AG04449 (cell line): ENCODE data around the gene KSR1.

Experiments used
- CTCF ChIA-PET: fragments of 350-600 bp; formaldehyde crosslinking; extraction: SDS; loops from one replicate; lab custom pipeline; 2021; ENCODE audit warnings: antibody characterized with exemption; lab: Yijun Ruan, JAX
- POLR2A ChIA-PET: fragments of 400-600, 350-600 bp; formaldehyde crosslinking; extraction: SDS; loops from one replicate; lab custom pipeline; 2020; ENCODE audit warnings: antibody characterized with exemption, inconsistent platforms; lab: Yijun Ruan, JAX
- DNase-seq: peaks from one replicate; pipeline ENCODE4 v3.0.0-alpha.2; 2010; ENCODE audit warnings: low read depth, low spot score
- H3K4me3 ChIP-seq: 2 replicates; pipeline ENCODE4 v1.5.1; 2011; ENCODE audit warnings: low read depth, mild to moderate bottlenecking, control low read depth, low read length
- TF ChIP-seq, protein P1 (sequence below): IDR thresholded peaks from one replicate; pipeline ENCODE4 v1.5.1; 2011; ENCODE audit warnings: mild to moderate bottlenecking, moderate library complexity, low read length, control low read depth, inconsistent platforms; ENCODE audit not compliant: insufficient read depth; ENCODE audit errors: missing control alignments

The KSR1 gene

DNA sequence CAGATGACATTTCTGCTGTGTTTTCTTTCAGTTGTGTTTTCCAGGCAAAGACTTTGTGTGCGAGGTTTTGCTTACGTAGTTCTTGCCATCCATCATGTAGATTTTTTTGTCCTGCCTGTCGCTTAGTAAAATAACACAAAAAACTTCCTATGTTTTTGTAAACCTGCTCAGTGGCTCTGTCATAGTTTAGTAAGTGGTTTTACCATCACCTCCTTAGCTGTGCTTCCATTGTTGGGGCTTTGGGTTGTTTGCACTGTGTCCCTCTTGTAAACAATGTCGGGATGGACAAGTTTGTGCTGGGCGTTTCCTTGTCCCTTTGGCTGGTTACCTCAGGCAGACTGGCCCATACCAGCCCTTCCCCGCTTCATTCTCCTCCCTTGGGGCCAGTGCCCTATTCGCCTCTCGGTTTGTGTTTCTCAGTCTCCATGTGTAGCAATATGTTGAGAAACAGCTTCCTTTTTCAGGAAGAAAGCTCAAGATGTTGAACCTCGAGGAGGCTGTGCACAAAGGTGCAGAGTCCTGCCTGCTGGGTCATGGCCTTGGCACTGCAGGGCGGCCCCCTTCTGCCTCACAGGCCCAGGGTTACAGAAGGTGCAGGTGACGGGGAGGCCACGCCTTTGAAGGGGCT is 74.6 kb downstream of the KSR1 start:
- no peak for DNase-seq
- no peak overlapping the region for H3K4me3 ChIP-seq
- ChIA-PET POLR2A (no interaction called here), CTCF (interaction anchor here (0.8 kb wide), 1 partner anchor 176 kb away, joined by 3 read pairs; no protein-coding TSS in a partner anchor)
- TF ChIP-seq, protein P1, sequence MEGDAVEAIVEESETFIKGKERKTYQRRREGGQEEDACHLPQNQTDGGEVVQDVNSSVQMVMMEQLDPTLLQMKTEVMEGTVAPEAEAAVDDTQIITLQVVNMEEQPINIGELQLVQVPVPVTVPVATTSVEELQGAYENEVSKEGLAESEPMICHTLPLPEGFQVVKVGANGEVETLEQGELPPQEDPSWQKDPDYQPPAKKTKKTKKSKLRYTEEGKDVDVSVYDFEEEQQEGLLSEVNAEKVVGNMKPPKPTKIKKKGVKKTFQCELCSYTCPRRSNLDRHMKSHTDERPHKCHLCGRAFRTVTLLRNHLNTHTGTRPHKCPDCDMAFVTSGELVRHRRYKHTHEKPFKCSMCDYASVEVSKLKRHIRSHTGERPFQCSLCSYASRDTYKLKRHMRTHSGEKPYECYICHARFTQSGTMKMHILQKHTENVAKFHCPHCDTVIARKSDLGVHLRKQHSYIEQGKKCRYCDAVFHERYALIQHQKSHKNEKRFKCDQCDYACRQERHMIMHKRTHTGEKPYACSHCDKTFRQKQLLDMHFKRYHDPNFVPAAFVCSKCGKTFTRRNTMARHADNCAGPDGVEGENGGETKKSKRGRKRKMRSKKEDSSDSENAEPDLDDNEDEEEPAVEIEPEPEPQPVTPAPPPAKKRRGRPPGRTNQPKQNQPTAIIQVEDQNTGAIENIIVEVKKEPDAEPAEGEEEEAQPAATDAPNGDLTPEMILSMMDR = no peak

- no peak for DNase-seq
- CTCF ChIA-PET = interaction anchor here (0.8 to 1.8 kb wide), 2 partner anchors 68 to 177 kb away, joined by 3 to 6 read pairs; no protein-coding TSS in a partner anchor
- no peak overlapping the region for H3K4me3 ChIP-seq
- TF ChIP-seq, protein P1 = no peak
- POLR2A ChIA-PET = no interaction called here
Observed at GRCh38 chr17:27531469-27531961, 75.3 kb downstream of the KSR1 start.

DNA sequence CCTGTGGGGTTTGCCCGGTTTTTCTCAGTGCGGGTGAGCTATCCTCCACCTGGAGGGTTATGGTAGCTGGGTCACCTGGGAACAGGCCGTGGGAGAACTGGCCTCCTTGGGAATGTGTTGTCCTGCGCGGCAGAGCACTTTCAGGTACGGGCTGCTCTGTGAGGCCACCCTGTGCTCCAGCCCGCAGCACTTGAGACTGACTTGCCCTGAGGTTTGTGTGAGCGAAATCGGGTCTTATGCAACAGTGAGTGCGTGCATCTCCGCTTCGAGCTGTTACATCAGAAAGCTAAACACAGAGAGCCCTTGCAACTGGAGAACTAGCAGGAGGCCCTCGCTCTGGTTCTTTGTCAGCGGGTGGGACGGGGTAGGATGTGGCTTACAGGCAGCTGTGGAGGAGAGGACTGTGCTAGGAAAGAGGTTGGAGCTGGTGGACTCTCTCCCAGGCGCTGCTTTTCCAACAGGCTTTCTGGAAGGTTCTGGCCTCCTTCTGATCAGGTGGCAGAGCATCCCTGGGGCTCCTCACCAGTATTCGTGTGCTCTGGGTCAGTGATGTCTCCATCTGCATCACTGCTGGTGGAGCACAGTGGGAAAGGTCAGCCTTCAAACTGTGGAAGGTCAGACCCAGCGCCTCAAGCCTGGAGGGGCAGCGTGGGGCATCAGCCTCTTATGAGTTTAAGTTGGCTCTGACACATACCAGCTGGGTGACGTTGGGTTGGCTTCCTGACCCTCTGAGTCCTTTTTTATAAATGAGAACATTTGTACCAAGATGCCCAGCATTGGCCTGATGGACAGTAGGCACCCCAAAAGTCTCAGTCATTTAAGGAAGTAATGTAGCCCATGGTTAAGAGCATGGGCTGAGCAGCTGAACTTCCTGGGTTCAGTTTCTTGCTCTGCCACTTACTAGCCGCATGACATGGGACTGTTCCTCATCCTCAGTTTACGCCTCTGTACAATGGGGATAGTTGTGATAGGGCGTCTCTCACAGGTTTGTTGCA is 76.3 kb downstream of the KSR1 start:
- TF ChIP-seq, protein P1 = no peak
- no peak for DNase-seq
- ChIA-PET POLR2A (interaction anchor here (0.5 kb wide), 1 partner anchor 292 kb away, joined by 3 read pairs; no protein-coding TSS in a partner anchor), CTCF (interaction anchor here (1.7 to 1.8 kb wide), 2 partner anchors 66 to 67 kb away, joined by 4 to 6 read pairs; no protein-coding TSS in a partner anchor)
- no peak overlapping the region for H3K4me3 ChIP-seq

DNA sequence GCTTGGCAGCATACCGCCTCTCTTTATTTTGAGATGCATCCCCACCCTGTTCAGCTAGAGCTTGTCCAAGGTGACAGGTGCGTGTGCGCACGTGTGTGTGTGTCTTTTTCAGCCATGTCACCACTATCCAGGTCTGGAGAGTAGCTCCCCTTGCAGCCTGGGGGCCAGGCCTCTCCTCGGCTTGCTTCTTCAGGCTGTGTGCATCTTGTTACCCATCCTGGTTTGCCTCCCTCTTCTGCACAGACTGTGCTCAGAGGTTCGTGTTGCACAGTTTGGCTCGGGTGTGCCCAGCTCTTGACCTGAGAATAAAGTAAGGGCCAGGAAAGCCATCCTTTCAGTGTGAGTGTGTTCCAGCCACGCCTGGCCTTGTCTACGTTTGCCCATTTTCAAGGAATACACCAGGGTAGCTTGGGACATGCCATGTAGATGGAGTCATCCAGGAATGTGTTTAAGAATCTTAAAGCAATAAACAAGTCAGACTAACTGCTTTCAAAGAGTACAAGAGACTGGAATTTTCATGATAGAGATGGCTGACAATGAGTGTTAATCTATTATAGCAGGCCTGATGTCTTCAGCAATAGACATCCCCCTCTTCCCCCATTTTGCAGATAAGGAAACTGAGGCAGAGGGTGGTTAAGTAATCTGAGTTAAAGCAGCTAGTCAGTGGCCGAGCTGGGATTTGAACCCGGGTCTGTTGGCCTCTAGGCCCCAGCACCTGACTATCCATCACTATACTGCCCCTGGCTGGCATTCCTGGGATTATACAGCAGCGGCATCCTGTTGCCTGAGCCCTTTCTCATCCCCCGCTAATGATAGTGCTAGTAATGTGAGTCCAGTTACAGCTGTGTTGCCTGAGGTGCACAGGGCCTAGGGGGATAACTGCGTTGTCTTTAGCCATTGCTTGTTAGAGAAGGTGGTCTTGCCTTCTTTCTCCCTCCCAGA is 77.9 kb downstream of the KSR1 start:
- peak; percentile 84 for DNase-seq
- ChIA-PET POLR2A (interaction anchor here (1.2 to 1.7 kb wide), 2 partner anchors 13 to 76 kb away, joined by 3 to 4 read pairs; no protein-coding TSS in a partner anchor), CTCF (interaction anchor here (0.6 to 3.5 kb wide), 11 partner anchors 10 to 242 kb away, joined by 3 to 14 read pairs (median 3); no protein-coding TSS in a partner anchor)
- no peak overlapping the region for H3K4me3 ChIP-seq
- TF ChIP-seq, protein P1 = no peak

DNA sequence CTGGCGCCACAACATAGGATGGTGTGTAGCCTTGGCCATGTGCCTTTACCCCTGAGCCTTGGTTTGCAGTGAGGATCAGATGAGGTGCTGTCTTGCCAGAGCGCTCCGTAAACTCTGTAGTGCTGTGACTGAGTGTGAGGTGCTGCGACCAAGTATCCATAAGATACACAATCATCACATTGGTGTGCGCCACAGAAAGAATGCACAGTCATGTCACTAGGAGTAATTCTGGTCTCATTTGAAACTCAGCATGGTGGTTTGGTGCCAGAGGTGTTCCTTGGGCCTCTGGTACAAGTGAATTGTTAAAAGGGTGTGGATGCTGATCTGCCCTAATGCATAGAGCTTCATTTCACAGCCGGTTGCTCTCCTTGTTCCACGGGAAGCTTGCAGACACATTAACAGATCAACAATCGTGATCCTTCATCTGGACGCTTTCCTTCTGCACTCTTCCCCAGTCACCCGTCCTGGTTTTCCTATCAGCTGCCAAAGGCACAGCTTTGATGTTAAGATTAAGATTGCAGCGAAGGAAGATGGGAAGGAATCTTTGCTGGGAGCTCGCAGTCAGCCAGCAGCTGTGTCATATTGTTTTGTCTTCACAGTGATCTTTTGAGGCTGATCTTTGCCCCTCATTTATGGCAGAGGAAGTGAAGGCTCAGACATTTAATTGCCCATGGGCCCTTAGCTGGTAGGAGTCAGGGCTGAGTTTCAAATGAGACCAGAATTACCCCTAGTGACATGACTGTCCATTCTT is 79.1 kb downstream of the KSR1 start:
- ChIA-PET CTCF (interaction anchor here (0.8 to 3.5 kb wide), 6 partner anchors 9 to 181 kb away, joined by 3 to 14 read pairs (median 3); no protein-coding TSS in a partner anchor), POLR2A (interaction anchor here (0.5 to 1.7 kb wide), 3 partner anchors 10 to 25 kb away, joined by 3 to 4 read pairs (median 4); no protein-coding TSS in a partner anchor)
- no peak for DNase-seq
- H3K4me3 ChIP-seq = no peak overlapping the region
- TF ChIP-seq, protein P1 = no peak
